Aorta (tissue), 5 donors: ENCODE measurements around the gene FYN. TPM values are rescaled to one million over a fixed set of nuclear protein-coding genes. Genes with fewer than 3 reads are reported as not detected.

ENCODE experiments used
- ATAC-seq: fragments of 200-7000 bp; cut with Tn5 transposase; one replicate; pipeline ENCODE4 v1.9.1; 2022; ENCODE audit warnings: moderate library complexity; ENCODE audit not compliant: low FRiP score
- DNase-seq, 2 donors: peaks; one replicate each; pipeline ENCODE4 v3.0.0-alpha.2; 2020
- H3K27ac ChIP-seq, 2 donors: one replicate each; pipeline ENCODE4 v1.5.1; 2013; ENCODE audit warnings: low read length in 2 of 2, mild to moderate bottlenecking in 2 of 2, moderate library complexity in 2 of 2, control low read depth in 1 of 2, inconsistent platforms in 1 of 2, low read depth in 1 of 2
- H3K27me3 ChIP-seq, 2 donors: one replicate each; pipeline ENCODE4 v1.6.1; 2013; ENCODE audit warnings: control low read depth in 1 of 2, low read length in 1 of 2, mild to moderate bottlenecking in 1 of 2, moderate library complexity in 1 of 2; ENCODE audit not compliant: insufficient read depth in 2 of 2, control insufficient read depth in 1 of 2
- H3K36me3 ChIP-seq, 2 donors: one replicate each; pipeline ENCODE4 v1.6.1; 2013; ENCODE audit warnings: control low read depth in 1 of 2, low read length in 1 of 2, mild to moderate bottlenecking in 1 of 2; ENCODE audit not compliant: insufficient read depth in 2 of 2, control insufficient read depth in 1 of 2
- H3K4me1 ChIP-seq, 2 donors: one replicate each; pipeline ENCODE4 v1.6.1; 2013; ENCODE audit warnings: low read length in 2 of 2, control low read depth in 1 of 2, mild to moderate bottlenecking in 1 of 2, moderate library complexity in 1 of 2; ENCODE audit not compliant: insufficient read depth in 2 of 2, control insufficient read depth in 1 of 2
- H3K4me3 ChIP-seq, 2 donors: one replicate each; pipeline ENCODE4 v1.5.1; 2013; ENCODE audit warnings: low read length in 2 of 2, control low read depth in 1 of 2, mild to moderate bottlenecking in 1 of 2
- H3K9me3 ChIP-seq: one replicate; pipeline ENCODE4 v1.6.1; 2013; ENCODE audit warnings: mild to moderate bottlenecking, low read length; ENCODE audit not compliant: control insufficient read depth
- WGBS, 2 donors: extraction: QIAGEN DNeasy Blood & Tissue Kit; methylation state at CpG; one replicate each; pipeline ENCODE4 v1.1.7; 2013; 5-methylcytosine and 5-hydroxymethylcytosine counted together
- intact Hi-C, 2 donors: fragments of 100-400 bp; cut with DNase I; formaldehyde crosslinking; loops; one replicate each; pipeline versions ENCODE4 v1.14.2 to v1.15.0; 2022
- polyA plus RNA-seq, 2 donors: library from polyadenylated mRNA; stranded (reverse); fragments of 200-250 nt; gene quantifications; one replicate each; pipeline ENCODE4 v1.2.3, GENCODE V29; 2013
- total RNA-seq, 2 donors: library from RNA; stranded (reverse); fragmentation: NEBNext Ultra II Directional; extraction: Animal tissue kit (Norgen Biotek cat#: 25700); gene quantifications; one replicate each; pipeline ENCODE4 v1.2.1, GENCODE V29; 2021
- donor health status: healthy with polysubstance abuse.
- donor health status: Bipolar disorder and iron deficiency.
- donor health status: DM: no; HTN: no; CAD: no.
- donor health status: DM: no; HTN: no; CAD: no.
- donor health status: DM: yes; HTN: yes; CAD: no.

FYN gene
- total and polyA plus RNA-seq, 4 donors: 31.7 to 162 (median 66.3) TPM

GRCh38 chr6:111771629-111772028 lies 101.6 kb downstream of the FYN start:
- H3K4me3 ChIP-seq: no peak overlapping the region
- no peak for ATAC-seq

GRCh38 chr6:111771094-111771432 lies 102.2 kb downstream of the FYN start:
- Histone ChIP-seq H3K4me3 (no peak overlapping the region), H3K4me1 (no peaks in the 10 kb centered on the region), H3K27me3 (no peaks in the 10 kb centered on the region), H3K9me3 (no peaks in the 10 kb centered on the region), H3K27ac (no peak overlapping the region), H3K36me3 (no peaks in the 10 kb centered on the region)
- intact Hi-C loops: no loop called here
- DNase-seq: no peak
- no peak for ATAC-seq

More at GRCh38 chr6:111771629-111772028, 101.6 kb downstream of the FYN start:
- no peak for DNase-seq
- 93 to 98% methylated on average over 5 of the region's 5 CpGs for WGBS, 2 donors
- Histone ChIP-seq H3K4me1 (no peaks in the 10 kb centered on the region), H3K9me3 (no peaks in the 10 kb centered on the region), H3K36me3 (no peaks in the 10 kb centered on the region), H3K27me3 (no peaks in the 10 kb centered on the region), H3K27ac (no peak overlapping the region)
- intact Hi-C loops: no loop called here

GRCh38 chr6:111770263-111771093 lies 102.8 kb downstream of the FYN start:
- no peak for ATAC-seq
- Histone ChIP-seq H3K9me3 (no peaks in the 10 kb centered on the region), H3K27me3 (no peaks in the 10 kb centered on the region), H3K4me3 (no peak overlapping the region), H3K36me3 (no peaks in the 10 kb centered on the region), H3K27ac (no peak overlapping the region), H3K4me1 (no peaks in the 10 kb centered on the region)
- intact Hi-C loops: no loop called here
- DNase-seq: no peak
- WGBS, 2 donors: 97% methylated on average over 6 of the region's 6 CpGs

GRCh38 chr6:111769365-111770152 lies 103.7 kb downstream of the FYN start:
- Histone ChIP-seq H3K4me3 (no peak overlapping the region), H3K9me3 (no peaks in the 10 kb centered on the region), H3K36me3 (no peaks in the 10 kb centered on the region), H3K27me3 (no peaks in the 10 kb centered on the region), H3K4me1 (no peaks in the 10 kb centered on the region), H3K27ac (no peak overlapping the region)
- intact Hi-C loops: no loop called here
- ATAC-seq (no peak), DNase-seq (no peak)
- WGBS, 2 donors: 90 to 93% methylated on average over 1 of the region's 1 CpG

DNA sequence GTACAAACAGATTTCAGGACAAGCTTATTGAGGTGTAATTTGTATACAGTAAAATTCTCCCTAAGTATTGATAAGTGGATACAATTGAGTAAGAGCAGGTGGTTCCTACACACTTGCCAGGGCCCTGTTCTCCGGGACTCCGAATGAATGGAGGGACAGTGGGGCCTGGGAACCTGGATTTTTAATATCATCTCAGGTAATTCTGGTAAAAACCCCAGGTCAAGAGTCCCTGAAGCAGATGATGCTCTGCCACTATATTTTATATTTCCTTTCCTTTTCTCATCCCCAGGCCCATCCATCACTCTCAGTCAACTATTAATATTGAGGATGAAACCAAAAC lies 104.9 kb downstream of the FYN start:
- Histone ChIP-seq H3K36me3 (no peaks in the 10 kb centered on the region), H3K4me1 (no peaks in the 10 kb centered on the region), H3K4me3 (no peak overlapping the region), H3K27ac (no peak overlapping the region), H3K27me3 (no peaks in the 10 kb centered on the region), H3K9me3 (no peaks in the 10 kb centered on the region)
- 99 to 100% methylated on average over 2 of the region's 2 CpGs for WGBS, 2 donors
- DNase-seq: no peak
- ATAC-seq: no peak
- intact Hi-C loops: no loop called here

GRCh38 chr6:111767752-111768430 lies 105.4 kb downstream of the FYN start:
- ATAC-seq: no peak
- no peaks in the 10 kb centered on the region for H3K4me1 ChIP-seq
- 68 to 70% methylated on average over 5 of the region's 5 CpGs for WGBS, 2 donors

GRCh38 chr6:111766201-111766857 lies 106.9 kb downstream of the FYN start:
- no peak overlapping the region for H3K27ac ChIP-seq
- H3K4me1 ChIP-seq: no peaks in the 10 kb centered on the region

More at GRCh38 chr6:111767752-111768430, 105.4 kb downstream of the FYN start:
- no peak overlapping the region for H3K27ac ChIP-seq
- H3K36me3 ChIP-seq: no peaks in the 10 kb centered on the region
- no peak overlapping the region for H3K4me3 ChIP-seq
- H3K27me3 ChIP-seq: no peaks in the 10 kb centered on the region
- intact Hi-C loops: no loop called here
- H3K9me3 ChIP-seq: no peaks in the 10 kb centered on the region
- no peak for DNase-seq

GRCh38 chr6:111765763-111766162 lies 107.5 kb downstream of the FYN start:
- ATAC-seq: no peak

More at GRCh38 chr6:111766201-111766857, 106.9 kb downstream of the FYN start:
- Histone ChIP-seq H3K9me3 (no peaks in the 10 kb centered on the region), H3K27me3 (no peaks in the 10 kb centered on the region), H3K4me3 (no peak overlapping the region), H3K36me3 (no peaks in the 10 kb centered on the region)
- ATAC-seq: no peak
- intact Hi-C loops: no loop called here
- DNase-seq: no peak
- 95% methylated on average over 5 of the region's 5 CpGs for WGBS, 2 donors

More at GRCh38 chr6:111765763-111766162, 107.5 kb downstream of the FYN start:
- no peaks in the 10 kb centered on the region for H3K36me3 ChIP-seq
- no peaks in the 10 kb centered on the region for H3K27me3 ChIP-seq
- H3K27ac ChIP-seq: no peak overlapping the region
- DNase-seq: no peak
- no peak overlapping the region for H3K4me3 ChIP-seq
- intact Hi-C loops: no loop called here
- H3K9me3 ChIP-seq: no peaks in the 10 kb centered on the region
- 99 to 100% methylated on average over 1 of the region's 1 CpG for WGBS, 2 donors
- H3K4me1 ChIP-seq: no peaks in the 10 kb centered on the region
